Islet precursor cell (in vitro differentiated cells): ENCODE results near the gene NDUFB2.
"Not testable (repeated sequence)": the region's sequence is repeated elsewhere in the genome, so short reads cannot be mapped to it uniquely, and the experiment has no call there.

Source experiments
- DNase-seq: peaks from one replicate; pipeline ENCODE4 v3.0.0-alpha.2; 2018

The NDUFB2 gene

DNA sequence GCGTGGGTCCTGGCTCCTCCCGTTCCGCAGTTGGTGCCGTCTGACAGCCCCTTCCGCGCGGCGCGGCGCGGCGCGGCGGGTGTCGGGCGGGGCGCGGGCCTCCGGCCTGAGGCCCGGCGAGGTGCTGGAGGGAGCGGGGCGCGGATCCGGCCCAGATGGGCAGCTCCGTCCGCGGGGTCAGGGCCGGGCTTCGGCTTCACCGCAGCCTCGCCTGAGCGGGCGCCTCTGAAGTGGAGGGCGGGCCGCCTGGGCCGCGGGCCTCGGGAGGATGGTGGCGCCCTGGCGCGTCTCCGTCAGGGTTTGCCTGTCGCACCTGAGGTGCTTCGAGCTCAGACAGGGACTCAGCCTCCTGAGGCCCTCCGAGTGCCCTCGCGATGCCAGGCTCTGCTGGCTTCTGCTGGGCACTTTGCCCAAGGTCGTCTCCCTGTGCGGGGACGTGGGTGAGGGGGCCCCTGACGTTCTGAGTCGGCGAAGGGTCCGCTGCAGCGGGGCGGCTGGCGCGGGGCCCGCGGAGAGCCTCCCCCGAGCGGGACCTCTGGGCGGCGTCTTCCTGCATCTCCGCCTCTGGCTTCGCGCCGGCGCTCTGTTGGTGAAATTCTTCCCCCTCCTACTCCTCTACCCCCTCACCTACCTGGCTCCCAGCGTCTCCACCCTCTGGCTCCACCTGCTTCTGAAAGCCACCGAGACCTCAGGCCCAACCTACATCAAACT is 23.3 kb upstream of the NDUFB2 start:
- DNase-seq = peak; percentile 80

DNA sequence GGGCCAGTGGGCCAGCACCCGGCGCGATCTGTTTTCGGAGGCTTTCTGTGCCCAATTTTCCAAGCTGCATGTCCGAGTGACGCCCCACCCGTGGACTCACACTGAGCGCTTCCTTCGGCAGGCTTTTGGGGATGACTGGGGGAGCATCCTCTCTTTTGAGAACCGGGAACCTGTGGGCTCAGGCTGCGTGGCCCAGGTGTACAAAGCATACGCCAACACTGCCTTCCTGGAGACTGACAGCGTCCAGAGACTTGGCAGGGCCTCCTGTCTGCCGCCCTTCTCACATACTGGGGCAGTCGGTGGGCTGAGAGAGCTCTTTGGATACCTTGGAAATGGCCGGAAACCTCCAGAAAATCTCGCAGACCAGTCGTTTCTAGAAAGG is 22.7 kb upstream of the NDUFB2 start:
- no peak for DNase-seq

DNA sequence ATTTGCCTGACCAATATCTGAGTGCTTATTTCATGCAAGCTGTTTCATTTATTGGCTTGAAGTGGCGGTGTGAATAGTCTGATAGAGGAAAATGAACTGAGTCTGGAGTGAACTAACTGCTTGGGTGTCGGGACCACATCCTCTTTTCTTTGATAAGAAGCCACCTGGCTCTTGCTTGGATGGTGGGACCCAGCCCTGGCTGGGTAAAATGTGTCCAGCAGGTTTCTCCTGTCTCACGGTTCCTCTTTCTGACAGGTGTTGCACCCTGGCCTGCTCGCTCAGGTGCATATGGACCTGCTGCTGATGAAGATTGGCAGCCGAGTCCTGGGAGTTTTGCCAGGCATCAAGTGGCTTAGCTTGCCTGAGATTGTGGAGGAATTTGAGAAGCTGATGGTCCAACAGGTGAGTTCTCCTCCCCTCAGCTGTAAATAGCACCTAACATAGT is 22.1 kb upstream of the NDUFB2 start:
- DNase-seq = no peak

DNA sequence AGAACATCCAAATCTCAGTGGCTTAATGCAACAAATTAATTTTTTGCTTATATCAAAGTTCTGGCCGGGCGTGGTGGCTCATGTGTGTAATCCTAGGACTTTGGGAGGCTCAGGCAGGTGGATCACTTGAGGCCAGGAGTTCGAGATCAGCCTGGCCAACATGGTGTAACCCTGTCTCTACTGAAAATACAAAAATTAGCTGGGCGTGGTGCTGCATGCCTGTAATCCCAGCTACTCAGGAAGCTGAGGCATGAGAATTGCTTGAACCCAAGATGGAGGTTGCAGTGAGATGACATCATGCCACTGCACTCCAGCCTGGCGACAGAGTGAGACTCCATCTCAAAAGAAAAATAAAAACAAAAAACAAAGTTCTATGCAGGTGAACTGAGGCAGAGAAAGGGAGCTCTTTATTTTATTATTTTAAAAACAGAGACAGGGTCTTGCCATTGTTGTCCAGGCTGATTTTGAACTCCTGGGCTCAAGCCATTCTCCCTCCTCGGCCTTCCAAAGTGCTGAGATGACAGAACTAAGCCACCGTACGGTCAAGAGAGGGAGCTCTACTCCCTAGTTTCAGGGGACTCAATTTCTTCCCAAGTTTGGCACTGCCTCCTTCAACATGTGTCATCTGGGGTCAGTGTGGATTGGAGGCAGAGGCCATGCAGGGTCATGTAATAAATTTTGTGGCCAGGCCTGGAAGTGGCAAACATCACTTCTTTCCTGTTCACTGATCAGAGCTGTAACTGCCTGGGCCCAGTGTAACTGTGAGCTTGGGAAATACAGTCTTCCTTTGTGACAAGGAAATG is 21.4 kb upstream of the NDUFB2 start:
- peak; percentile 79 for DNase-seq

DNA sequence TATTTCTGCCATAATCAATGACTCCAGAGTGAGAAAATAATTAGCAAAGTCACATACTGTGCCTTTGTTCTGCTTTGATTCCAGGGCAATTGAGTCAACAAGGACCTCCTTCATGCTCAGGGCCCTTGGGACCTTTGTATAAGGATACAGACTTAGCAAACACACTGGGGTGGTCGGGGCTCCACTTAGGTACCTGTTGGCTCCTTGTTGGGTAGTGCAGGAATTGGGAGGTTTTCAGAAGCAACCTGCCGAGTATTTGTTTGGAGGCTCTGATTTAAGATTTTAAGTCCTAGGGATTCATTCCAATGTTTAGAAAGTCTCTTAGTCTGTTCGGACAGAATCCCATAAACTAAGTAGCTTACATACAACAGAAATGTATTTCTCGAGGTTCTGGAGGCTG is 20.8 kb upstream of the NDUFB2 start:
- no peak for DNase-seq

DNA sequence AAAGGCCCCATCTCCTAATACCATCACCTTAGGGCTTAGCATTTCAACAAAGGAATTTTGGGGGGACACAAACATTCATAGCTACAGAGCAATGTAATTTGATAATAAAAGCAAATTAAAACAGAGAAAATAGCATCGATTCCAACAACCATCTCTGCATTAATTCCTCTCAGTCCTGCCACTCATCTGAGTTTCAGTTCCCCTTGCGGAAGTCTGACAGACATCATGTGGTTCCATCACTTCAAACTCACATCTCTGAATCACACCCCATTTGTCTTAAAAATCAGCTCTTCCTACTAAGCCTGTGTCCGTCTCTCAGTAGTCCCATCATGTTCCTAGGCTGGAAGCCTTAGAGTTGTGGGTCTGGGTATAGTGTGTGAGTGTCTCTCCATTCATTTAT is 20.2 kb upstream of the NDUFB2 start:
- DNase-seq = no peak

DNA sequence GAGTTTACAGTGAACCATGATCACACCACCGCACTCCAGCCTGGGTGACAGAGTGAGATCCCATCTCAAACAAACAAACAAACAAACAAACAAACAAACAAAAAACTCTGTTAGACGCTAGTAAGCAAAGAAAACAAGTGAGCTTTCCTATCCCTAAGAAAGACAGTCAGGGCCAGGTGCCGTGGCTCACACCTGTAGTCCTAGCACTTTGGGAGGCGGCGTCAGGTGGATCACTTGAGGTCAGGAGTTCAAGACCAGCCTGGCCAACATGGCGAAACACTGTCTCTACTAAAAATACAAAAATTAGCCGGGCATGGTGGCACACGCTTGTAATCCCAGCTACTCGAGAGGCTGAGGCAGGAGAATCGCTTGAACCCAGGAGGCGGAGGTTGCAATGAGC is 19.6 kb upstream of the NDUFB2 start:
- not testable (repeated sequence) for DNase-seq

DNA sequence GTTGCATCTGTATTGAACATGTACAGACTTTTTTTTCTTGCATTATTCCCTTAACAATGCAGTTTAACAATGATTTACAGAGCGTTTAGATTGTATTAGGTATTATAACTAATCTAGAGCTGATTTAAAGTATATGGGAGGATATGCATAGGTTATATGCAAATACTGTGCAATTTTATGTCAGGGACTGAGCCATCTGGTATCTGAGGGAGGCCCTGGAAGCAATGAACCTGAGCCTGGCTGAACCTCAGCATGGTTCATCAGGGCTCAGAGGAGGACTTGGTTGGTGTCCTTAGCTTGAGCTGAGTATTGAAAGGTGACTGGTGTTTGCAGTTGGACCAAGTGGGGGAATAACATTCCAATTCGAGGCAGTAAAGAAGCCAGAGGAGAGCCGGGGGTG is 19.0 kb upstream of the NDUFB2 start:
- DNase-seq = no peak

DNA sequence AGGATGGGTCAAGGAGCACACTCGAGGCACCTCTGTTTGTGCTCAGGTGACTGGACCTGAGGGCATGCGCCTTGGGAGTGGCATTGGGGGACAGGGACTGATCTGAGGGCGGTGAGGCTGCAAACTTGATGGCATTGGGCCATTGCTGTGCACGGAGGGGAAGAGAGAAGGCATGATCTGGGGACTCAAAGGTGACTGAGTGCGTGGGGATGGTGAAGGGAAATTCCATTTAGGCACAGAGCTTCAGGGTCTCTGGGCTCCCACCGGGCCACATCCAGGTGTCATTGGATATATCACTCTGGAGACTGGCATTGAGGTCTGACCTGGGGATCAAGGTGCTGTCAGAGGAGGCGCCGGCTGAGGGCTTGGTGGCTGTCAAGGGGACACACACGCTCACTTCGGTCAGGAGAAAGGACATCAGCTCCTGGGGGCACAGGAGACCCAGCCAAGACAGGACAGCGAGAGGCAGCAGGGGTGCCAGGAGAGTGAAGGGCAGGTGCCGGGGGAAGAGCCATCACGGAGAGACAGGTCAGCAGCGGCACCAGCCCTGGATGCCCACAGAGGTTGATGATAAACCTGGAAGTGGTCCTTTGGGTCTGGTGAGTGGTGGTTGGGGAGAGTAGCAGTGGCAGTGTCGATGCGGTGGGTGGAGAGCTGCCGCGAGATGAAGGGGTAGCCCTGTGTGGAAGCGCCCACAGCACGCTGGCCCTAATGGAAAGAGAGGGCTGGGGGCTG is 18.3 kb upstream of the NDUFB2 start:
- no peak for DNase-seq

DNA sequence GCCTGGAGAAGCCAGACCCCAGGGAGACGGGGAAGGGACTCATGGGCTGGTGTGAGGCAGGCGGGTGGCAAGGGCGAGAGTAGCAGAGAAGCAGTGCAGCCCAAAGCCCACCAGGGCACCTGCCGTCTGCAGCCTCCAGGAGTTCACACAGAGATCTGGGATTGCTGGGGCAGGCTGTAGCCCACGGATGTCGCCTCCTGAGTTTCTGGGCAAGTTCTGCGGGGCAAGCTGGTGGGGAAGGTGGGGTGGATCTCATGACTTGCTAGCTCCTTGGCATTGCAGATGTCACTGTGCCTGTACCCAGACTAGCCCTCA is 17.7 kb upstream of the NDUFB2 start:
- no peak for DNase-seq

DNA sequence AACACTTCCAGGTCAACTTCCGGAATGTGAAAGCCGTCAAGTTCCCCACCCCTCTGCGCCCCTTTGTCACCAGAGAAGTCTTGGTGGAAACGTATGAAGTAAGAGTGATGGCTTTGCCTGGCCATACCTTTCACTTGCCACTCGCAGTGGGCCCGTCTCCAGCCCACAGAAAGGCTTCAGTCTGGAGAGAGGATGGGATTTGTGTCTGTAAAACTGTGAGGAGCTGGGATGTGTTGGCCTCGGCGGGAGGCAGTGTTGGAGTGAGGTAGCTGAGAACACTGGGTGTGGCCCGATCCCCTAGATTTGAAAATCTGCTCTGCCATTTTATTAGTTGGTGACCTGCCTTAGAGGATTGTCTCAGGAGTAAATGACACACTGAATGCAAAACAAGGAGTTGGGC is 17.3 kb upstream of the NDUFB2 start:
- DNase-seq = no peak

DNA sequence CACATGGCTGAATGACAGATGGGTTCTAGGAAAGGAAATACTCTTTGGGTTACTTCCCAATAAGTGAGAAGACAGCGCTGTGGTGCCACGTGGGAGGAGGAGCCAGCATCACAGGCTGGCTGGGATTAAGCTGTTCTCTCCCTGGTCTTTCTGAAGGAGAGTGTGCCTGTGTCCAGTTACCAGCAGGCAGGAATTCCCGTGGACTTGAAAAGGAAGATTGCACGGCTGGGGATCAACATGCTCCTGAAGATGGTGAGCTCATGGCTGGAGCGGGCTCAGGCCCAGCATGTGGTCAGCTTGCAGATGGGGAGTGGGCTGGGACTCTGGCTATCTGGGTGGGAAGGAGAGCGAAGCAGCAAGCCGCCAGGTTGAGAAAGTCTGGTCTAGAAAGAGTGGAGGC is 15.6 kb upstream of the NDUFB2 start:
- DNase-seq = no peak

DNA sequence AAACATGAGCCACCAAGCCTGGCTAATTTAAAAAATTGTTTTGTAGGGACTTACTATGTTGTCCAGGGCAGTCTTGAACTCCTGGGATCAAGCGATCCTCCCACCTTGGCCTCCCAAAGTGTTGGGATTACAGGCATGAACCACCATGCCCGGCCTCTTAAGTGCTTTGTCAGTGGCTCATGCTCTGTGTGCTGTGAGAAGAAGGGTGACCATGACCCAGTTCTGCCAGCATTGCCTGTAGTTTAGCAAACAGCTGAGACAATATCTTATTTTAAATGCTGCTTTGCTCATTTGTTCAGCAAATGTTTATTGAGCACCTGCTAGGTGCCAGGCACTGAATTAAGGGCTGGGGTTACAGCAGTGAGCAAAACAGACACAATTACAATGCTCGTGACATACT is 14.7 kb upstream of the NDUFB2 start:
- no peak for DNase-seq

DNA sequence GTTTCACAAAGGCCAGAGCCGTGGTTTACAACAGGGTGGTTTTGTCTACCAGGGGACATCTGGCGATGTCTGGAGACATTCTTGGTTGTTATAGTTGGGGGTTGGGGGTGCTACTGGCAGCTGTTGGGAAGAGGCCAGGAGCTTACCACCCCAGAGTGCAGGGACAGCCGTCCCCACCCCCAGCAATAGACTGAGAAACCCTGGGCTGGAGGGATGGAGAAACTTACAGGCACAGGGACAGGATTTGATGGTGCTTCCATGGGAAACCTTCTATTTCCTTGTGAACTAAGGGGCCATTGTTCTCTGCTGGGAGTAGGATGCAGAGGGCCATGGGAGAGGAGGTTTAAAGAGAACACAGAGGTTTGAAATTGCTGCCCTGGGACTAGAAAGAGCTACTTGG is 12.9 kb upstream of the NDUFB2 start:
- DNase-seq = no peak

DNA sequence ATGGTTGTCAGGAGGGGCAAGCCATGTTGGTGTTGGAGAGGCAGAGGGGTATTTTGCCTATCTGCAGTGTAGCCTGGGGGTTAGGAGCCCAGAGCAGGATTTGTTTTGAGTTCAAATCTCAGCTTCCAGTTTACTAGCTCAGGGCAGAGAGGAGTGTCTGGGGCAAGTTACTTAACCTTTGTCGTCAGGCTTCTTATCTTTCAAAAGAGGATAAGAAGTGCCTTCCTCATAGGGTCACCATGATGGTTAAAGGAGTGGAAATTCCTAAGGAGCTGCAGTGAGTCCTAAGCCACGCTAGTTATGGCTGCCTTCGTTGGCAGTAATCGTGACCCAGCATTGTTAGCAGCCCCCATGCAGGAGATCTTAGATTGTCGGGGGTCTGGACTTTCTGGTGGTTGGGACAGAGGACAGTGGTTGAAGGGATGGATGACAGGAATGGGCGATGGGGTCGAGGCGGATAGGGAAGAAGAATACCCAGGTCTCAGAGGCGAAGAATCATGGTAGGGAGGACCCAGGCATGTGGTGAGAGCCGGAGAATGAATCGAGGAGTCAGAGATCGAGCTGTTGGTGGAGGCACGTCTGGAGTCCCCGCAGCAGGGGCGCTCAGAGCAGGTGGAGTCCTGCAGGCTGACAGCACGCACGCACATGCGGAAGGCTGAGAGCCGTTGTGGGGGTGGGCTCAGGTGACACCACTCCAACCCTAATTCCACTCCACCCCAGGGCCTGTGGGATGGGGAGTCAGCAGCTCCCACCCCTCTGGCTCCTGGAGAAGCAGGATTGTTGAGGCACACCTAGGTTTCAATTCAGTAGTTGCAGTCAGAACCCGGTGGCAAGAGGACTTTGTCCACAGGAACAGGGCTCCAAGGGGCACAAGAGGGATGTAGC is 12.2 kb upstream of the NDUFB2 start:
- DNase-seq = peak; percentile 47

DNA sequence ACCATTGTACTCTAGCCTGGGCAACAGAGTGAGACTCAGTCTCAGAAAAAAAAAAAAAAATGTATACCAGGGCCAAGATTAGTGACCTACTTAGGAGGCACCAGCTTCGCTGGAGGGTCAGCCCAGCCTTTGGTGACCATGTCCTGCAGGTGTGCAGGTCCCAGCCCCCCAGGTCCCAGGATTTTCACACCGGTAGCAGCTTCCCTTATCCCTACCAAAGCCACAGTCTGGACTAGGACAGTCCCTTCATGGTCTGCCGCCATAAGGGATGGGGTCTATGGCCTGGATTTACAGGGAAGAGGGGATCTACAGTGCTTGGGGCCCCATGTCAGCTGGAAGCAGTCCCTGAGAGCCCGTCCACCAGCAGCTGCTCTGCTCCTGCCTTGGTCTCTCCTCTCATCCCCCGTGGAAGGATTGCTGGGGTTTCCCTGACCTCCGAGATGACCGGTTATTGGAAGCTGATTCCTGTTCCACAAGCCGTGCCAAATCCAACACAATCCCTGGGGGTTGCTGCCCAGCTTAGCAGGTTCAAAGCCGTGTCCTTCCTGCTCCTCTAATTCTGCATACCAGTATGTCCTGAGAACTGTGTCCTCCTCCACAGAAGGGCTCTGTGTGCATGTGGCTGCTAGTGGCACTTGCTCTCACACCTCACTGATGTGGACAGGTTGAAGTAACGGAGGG is 11.0 kb upstream of the NDUFB2 start:
- DNase-seq = peak; percentile 36

DNA sequence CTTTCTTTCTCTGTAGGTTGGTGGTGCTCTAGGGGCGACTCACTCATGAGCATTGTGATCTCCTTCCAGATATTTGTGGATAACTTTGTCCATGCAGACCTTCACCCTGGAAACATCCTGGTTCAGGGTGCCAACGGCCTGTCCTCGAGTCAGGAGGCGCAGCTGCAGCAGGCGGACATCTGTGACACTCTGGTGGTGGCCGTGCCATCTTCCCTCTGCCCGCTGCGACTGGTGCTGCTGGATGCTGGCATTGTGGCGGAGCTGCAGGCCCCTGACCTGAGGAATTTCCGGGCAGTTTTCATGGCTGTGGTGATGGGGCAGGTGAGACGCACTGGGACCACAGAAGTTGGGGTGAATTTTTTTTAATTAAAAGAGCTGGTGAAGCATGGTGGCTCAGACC is 9.6 kb upstream of the NDUFB2 start:
- DNase-seq = peak; percentile 38

DNA sequence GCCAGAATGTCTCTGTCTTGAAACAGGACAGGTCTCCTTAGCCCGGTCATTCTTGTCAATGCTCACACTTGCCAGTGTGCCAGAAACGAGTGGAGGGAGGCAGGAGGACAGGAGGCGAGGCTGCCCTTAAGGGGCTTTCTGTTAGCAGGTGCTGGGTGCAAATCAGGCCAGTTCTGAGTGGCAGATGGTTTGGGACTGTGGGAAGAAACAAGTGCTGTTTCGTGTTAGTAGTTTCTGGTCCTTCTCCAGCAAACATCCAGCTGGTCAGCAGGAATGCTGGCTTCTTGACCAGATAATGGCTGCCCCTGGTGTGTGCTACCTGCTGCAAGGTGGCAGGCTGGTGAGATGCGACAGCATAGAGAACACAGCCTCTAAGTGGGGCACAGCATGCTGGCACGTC is 8.2 kb upstream of the NDUFB2 start:
- DNase-seq = peak; percentile 34

DNA sequence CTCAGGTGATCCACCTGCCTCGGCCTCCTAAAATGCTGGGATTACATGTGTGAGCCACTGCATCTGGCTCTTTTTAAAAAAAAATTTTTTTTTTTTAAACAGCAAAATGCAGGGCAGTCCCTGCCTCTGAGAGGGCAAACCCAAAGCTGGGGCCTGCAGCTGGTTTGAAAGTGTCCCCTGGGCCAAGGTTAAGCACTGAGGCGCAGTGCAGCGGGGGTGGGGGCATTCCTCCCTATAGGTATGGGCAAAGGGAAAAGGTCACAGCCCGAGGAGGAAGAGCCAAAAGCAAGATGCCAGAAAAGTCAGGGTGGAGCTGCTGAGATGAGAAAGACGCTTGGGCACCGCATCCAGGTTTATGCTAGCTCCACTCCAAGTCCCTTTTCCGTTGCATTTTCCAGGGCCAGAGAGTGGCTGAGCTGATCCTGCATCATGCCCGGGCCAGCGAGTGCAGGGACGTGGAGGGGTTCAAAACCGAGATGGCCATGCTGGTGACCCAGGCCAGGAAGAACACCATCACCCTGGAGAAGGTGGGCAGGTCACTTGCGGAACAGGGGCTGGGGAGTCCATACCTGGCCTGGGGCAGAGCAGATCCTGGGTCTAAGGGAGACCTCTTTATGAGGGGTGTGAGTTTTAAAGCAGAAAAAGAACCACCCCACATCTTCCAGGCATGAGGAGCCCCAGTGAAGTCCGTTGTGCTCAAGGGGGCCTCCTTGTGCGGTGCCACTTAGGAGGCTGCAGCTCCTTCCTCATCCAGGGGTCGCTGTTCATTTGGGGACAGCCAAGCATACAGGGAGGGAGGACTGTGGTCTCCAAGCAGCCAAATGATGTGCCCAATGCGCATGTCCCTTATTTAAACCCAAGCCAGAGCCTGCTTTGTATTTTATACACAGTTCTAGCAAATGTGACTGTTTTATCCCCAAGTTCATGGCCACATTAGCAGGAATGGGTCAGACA is 7.0 kb upstream of the NDUFB2 start:
- peak; percentile 41 for DNase-seq

DNA sequence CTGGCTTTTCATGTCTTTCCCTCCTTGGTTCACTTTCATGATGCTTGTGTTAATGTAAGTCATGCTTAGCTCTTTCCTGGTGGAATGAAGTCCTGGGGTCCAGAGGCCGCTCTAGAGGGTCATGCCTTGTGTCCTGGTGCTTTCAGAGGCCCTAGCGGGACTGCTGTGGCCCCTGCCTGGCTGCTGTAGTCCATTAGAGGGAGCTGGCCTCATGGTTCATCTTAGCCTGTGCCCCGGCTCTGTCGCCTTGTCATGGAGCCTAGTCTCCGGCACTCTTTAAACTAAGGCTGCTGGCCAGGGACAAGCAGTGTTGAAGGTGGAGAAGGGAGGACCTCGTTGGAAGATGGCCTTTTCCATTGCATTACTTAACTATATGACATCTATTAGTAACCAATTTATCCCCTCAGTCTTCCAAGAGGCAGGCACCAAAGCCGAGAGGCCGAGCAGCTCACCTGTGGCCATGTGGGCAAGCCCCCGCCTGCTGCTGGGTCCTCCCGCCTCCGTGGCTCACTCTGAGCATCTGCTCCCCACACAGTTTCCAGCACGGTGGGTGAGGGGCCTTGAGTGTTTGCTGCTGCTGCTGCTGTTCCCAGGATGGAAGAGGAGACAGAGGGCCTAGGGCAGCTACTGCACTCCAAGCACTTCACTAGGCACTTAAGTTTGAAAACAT is 5.0 kb upstream of the NDUFB2 start:
- no peak for DNase-seq

DNA sequence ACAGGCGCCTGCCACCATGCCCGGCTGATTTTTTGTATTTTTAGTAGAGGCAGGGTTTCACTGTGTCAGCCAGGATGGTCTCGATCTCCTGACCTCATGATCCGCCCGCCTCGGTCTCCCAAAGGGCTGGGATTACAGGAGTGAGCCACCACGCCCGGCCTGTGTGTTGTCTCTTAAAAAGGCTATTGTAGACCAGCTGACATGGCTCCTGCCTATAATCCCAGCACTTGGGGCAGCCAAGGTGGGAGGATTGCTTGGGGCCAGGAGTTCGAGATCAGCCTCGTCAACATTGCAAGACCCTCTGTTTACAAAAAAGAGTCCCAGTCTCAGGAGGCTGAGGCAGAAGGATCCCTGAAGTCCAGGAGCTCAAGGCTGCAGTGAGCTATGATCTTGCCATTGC is 2.7 kb upstream of the NDUFB2 start:
- not testable (repeated sequence) for DNase-seq
